BLaER1 (cell line): Measurements from ENCODE around the gene LHPP.

Experiments used
- H3K27ac ChIP-seq: shearing (Covaris generic); formaldehyde crosslinking; 2 replicates; pipeline ENCODE4 v1.8.1; 2022
- H3K27me3 ChIP-seq: shearing (Covaris generic); formaldehyde crosslinking; 2 replicates; pipeline ENCODE4 v1.8.1; 2022
- H3K36me3 ChIP-seq: shearing (Covaris generic); formaldehyde crosslinking; 2 replicates; pipeline ENCODE4 v1.8.1; 2022
- H3K4me1 ChIP-seq: shearing (Covaris generic); formaldehyde crosslinking; 2 replicates; pipeline ENCODE4 v1.8.1; 2022
- H3K4me2 ChIP-seq: shearing (Covaris generic); formaldehyde crosslinking; 2 replicates; pipeline ENCODE4 v1.8.1; 2022
- H3K4me3 ChIP-seq: shearing (Covaris generic); formaldehyde crosslinking; 2 replicates; pipeline ENCODE4 v1.8.1; 2022
- H3K9ac ChIP-seq: shearing (Covaris generic); formaldehyde crosslinking; 2 replicates; pipeline ENCODE4 v1.8.1; 2022
- H3K9me3 ChIP-seq: shearing (Covaris generic); formaldehyde crosslinking; 2 replicates; pipeline ENCODE4 v1.8.1; 2022
- H4K20me1 ChIP-seq: shearing (Covaris generic); formaldehyde crosslinking; 2 replicates; pipeline ENCODE4 v1.8.1; 2022
- Cebpa-rat ChIP-seq: shearing (Covaris generic); IDR thresholded peaks from 2 replicates; pipeline ENCODE4 v1.8.1; 2022

Gene LHPP

DNA sequence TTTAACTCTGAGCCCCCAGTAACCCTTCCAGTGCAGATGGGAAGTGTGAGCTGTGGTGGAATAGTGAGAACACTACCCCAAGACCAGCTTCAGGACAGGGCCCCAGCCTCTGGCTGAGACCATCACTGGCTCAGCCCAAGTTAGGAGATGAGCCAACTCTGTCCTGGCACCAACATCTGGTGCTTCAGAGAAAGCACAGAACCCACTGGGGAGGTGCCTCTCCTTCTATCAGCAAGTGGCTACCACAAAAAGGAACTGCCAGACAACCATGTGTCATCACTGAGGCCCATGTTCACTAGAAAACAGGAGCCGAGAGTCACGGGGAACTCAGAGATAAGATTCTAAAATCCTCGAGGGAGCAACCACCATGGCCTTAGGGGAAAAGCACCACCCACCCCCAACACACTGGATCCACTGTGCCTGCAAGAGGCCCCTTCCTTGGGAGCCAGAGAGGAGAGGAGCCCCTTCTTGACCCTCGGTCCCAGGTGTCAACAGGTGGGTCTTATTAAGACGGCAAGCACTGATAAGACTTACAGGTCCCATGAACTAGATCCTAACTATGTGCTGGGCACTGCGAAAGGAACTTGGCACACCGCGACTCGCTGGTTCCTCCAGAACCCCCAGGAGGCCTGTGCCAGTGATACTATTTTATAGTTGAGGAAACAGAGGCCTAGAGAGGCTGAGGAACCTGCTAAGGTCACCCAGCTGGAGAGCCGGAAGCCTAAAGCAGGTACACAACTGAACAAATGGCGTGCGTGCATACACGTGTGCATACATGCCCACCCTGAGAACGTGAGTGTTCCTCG, 179.9 kb downstream of the LHPP start:
- peak overlapping the region; percentile 80 for H3K27ac ChIP-seq
- H3K4me1 ChIP-seq: peaks cover 100% of the 10 kb centered on the region
- peak overlapping the region; percentile 68 for H3K9ac ChIP-seq
- peak overlapping the region; percentile 33; the same call in 1 of the 2 replicates for H3K4me3 ChIP-seq
- H3K27me3 ChIP-seq: no peaks in the 10 kb centered on the region
- H3K36me3 ChIP-seq: peaks cover 28% of the 10 kb centered on the region
- TF ChIP-seq Cebpa-rat: 0 out of 2 replicates have a peak, but pooled peaks have one; percentile 21
- peaks cover 100% of the 10 kb centered on the region for H4K20me1 ChIP-seq
- H3K9me3 ChIP-seq: no peaks in the 10 kb centered on the region
- peak overlapping the region; percentile 99 for H3K4me2 ChIP-seq

DNA sequence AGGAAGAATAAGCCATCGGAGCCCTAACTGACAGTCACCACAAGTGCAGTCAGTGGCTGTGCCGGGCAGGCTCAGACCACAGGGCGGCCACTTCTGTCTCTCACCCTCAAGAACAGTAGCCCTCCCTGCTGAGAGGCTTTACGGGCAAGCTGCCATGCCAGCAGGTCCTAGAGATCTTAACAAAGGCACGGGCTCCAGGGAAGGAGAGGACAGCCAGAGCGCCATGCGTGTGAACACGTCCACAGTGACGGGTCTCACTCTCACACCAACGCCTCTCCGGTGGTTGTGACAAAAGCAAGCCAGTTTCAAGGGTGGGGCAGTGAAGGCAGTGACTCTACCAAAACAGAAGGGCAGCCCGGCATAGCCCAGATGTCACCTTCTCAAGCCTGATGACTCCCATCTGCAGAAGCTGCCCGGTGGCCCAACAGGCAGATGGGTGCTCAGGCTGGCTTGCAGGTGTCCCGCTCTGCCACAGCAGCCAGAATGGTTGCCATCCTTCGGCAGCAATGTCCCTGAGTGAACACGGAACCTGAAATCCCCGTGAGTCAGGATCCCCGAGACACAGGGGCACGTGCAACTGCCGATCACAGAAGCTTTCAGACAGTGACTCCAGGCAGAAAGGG, 180.6 kb downstream of the LHPP start:
- H3K36me3 ChIP-seq: peaks cover 28% of the 10 kb centered on the region
- H3K4me1 ChIP-seq: peaks cover 100% of the 10 kb centered on the region
- H3K9me3 ChIP-seq: no peaks in the 10 kb centered on the region
- H3K27ac ChIP-seq: peak overlapping the region; percentile 80
- H3K4me3 ChIP-seq: 0 out of 2 replicates have a peak overlapping the region, but pooled peaks have one; percentile 9
- peak overlapping the region; percentile 99 for H3K4me2 ChIP-seq
- H3K9ac ChIP-seq: peak overlapping the region; percentile 58
- H3K27me3 ChIP-seq: no peaks in the 10 kb centered on the region
- peaks cover 100% of the 10 kb centered on the region for H4K20me1 ChIP-seq
- TF ChIP-seq Cebpa-rat: no peak

DNA sequence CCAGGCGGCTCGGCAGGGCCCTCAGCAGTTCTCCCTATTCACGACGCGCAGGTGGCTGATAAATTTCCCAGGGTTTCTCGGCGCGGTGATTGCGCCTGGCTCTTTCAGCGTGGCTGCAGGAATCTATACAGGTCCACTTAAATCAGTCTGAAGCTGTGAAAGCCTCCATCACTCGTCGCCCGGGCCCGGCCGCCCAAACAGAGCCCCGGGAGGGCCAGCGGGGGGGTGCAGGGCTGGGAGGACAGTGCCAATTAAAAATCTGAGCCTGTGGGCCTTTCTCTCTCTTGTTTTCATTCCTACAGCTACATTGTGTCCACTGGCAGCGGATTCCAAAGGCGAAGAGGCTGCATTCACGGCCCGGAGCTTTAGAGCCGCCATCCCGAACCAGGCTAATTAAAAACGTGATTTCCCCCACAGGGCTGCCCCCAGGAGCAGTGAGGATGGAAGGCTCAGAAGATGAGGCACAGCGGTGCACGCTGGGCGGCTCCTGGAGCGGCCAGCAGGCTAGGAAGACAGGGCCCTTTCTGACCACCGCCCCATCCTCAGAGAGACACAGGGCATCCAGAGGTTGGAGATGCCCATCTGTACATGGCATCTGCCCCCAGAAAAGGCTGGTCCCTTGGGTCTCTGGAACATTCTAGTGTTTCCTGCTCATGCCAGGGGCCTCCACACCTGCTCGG, 181.8 kb downstream of the LHPP start:
- Histone ChIP-seq H3K27ac (peak overlapping the region; percentile 80; the same call in 1 of the 2 replicates), H3K4me3 (no peak overlapping the region), H3K36me3 (peaks cover 26% of the 10 kb centered on the region), H3K9me3 (no peaks in the 10 kb centered on the region), H3K9ac (peak overlapping the region; percentile 2), H3K4me2 (peak overlapping the region; percentile 99), H4K20me1 (peaks cover 100% of the 10 kb centered on the region), H3K27me3 (no peaks in the 10 kb centered on the region), H3K4me1 (peaks cover 100% of the 10 kb centered on the region)
- TF ChIP-seq Cebpa-rat: no peak

DNA sequence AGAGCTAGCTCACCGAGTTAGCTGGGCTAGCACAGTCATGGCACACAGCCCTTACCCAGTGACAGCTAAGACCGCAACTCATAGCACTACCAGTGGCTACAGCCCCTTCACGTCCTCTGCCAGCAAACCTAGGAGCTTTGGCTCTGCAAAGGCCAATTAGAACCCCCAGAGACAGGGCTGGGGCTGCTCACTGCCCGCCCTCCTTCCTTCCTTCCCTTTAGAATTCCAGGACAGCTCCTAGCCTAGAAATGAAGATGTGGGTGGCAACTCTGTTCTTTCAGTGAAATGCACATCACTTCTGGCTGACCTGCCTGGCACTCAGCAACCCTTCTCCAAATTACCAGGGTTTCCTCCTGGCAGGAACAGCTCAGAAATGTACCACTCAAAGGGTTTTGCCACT, 182.6 kb downstream of the LHPP start:
- H3K27me3 ChIP-seq: no peaks in the 10 kb centered on the region
- peaks cover 100% of the 10 kb centered on the region for H4K20me1 ChIP-seq
- H3K4me2 ChIP-seq: peak overlapping the region; percentile 99
- peaks cover 18% of the 10 kb centered on the region for H3K36me3 ChIP-seq
- H3K4me3 ChIP-seq: no peak overlapping the region
- TF ChIP-seq Cebpa-rat: no peak
- H3K4me1 ChIP-seq: peaks cover 100% of the 10 kb centered on the region
- H3K9ac ChIP-seq: no peak overlapping the region
- peak overlapping the region; percentile 80; the same call in 1 of the 2 replicates for H3K27ac ChIP-seq
- no peaks in the 10 kb centered on the region for H3K9me3 ChIP-seq

DNA sequence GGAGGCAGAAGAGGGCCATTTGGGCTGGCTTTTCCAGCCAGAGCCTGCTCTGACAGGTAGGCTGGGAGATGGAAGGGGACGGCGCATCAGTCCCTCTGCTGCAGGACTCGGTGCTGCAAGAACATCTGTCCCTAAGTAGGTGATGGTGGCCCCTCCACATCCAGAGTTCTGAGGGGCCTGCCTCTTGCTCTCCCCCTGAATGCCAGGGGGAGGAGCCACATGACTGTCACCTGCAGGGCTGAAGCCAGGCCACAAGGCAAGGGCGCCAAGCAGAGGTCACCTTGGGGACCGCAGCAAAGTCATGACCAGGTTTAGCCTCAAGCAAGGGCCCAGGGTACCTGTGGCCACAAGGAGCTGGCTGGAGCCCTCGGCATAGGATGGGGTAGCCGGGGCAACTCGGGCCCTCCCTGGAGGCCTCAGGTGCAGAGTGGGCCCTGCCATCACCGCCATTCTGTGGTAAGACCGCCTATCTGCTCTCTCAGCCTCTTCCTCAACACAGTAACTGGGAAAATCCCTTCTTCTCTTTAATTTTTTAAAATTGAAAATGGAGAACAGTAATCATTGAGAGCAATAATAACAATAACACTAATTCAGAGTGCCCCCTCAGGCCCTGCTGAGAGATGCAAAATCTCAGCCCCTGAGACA, 183.3 kb downstream of the LHPP start:
- Histone ChIP-seq H3K27me3 (no peaks in the 10 kb centered on the region), H3K4me2 (peak overlapping the region; percentile 99), H3K9ac (no peak overlapping the region), H3K4me1 (peaks cover 100% of the 10 kb centered on the region), H3K4me3 (no peak overlapping the region), H3K36me3 (peaks cover 15% of the 10 kb centered on the region), H4K20me1 (peaks cover 100% of the 10 kb centered on the region), H3K9me3 (no peaks in the 10 kb centered on the region), H3K27ac (peak overlapping the region; percentile 22; the same call in 1 of the 2 replicates)
- TF ChIP-seq Cebpa-rat: no peak

DNA sequence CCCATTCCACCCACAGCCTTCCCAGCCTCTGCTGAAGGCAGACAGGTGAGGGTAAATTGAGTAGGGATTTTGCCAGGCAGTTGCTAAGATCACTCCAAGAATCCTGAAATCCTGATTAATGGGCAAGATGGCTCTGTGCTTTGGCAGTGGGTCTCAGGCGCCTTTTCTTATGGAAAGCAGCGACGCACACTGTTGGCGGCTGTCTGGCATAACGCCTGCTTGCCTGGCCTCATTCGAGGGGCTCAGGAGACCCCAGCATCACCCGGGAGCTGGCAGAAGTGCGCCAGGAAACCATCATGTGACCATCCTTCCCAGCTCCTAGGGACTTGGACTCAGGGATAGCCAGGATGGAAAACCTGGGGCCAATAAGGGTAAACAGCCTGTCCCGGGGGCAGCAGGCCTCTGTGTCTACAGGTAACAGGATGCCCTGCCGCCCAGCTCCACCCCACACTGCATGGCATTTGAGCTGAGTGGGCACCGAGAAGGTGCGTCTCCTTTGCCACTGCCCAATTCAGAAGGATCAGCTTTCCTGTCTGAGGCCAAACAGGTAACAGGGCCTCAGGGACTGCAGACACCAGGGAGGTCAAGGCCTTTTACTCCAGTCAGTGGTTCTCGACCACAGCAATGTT, 184.0 kb downstream of the LHPP start:
- Histone ChIP-seq H3K9me3 (no peaks in the 10 kb centered on the region), H4K20me1 (peaks cover 100% of the 10 kb centered on the region), H3K4me1 (peaks cover 100% of the 10 kb centered on the region), H3K36me3 (peaks cover 17% of the 10 kb centered on the region; the same call in 1 of the 2 replicates), H3K9ac (no peak overlapping the region), H3K27ac (no peak overlapping the region; the same call in 1 of the 2 replicates), H3K4me2 (peak overlapping the region; percentile 99), H3K4me3 (no peak overlapping the region), H3K27me3 (no peaks in the 10 kb centered on the region)
- TF ChIP-seq Cebpa-rat: no peak

DNA sequence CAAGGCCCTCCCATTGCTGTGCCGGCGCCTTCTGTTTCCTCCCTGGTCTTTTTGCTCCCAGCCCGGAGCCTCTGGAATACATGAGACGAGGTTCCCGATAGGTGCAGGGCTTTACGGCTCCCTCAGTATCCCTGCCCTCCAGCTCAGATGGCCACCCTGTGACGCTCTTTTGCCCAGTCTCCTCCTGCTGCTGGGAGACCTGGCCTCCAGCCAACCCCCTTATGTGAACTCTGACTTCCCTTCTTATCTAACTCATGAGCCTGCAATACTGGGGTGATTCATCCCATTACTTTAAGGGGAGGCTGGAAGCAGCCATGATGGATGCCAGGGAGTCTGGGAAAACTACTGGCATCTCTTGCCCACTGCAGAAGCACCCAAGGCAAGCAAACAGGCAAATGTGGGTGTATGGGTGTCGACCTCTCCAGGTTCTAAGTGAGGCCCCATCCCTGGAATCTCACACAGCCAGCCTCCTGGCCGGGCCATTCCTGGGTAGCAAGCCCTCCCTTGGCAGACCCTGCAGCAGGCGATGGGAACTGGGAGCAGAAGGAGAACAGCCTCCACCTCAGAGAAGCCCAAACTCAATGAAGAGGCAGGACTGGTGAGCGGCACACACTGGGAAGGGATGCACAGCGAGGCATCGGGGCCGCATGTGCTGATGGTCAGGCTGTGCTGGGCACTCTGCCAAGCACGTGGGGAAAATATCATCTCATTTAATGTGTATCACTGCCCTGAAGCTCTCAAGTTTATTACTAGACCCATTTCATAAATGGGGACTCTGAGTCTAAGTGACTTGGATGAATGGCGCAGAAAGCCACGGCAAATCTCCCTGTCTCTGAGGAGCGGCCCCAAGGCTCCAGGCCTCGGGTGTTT, 185.1 kb downstream of the LHPP start:
- no peaks in the 10 kb centered on the region for H3K27me3 ChIP-seq
- no peak overlapping the region for H3K9ac ChIP-seq
- peaks cover 17% of the 10 kb centered on the region; the same call in 1 of the 2 replicates for H3K36me3 ChIP-seq
- H3K27ac ChIP-seq: peak overlapping the region; percentile 72
- H3K4me1 ChIP-seq: peaks cover 100% of the 10 kb centered on the region
- H3K4me2 ChIP-seq: peak overlapping the region; percentile 99
- no peaks in the 10 kb centered on the region for H3K9me3 ChIP-seq
- no peak overlapping the region for H3K4me3 ChIP-seq
- TF ChIP-seq Cebpa-rat: no peak
- H4K20me1 ChIP-seq: peaks cover 100% of the 10 kb centered on the region

DNA sequence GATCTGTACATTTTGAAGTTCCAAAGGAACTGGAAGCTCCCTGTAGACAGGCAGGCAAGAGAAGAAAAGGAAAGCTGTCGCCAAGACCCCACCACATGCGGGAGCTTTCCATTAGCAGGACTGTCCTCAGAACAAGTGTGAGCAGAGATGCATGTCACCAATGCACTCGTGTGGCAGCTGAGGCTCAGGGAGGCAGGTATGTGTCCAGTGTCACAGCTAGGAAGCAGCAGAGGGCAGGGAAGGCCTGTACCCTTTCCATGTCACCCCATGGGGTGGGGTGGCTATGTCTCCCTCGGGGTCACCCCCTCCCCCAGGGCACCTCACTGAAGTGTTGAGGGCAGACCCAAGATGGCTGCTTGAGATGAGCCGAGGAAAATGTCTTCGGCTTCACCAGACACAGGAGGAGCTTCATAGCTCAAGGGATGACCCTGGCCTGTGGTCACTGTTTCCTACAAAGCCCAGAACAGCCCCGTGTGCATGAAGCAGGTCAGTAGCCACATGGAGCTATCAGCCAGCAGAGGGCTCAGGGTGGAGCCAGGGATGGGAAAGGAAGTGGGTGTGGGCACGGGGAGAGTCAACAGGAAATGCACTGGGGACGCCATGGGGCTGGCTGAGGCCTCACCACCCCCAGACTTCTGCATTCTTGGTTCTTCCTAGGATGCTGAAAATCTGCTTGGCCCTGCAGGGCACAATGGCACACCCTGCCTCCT, 186.0 kb downstream of the LHPP start:
- Histone ChIP-seq H3K4me1 (peaks cover 100% of the 10 kb centered on the region), H3K27ac (peak overlapping the region; percentile 72), H3K9ac (no peak overlapping the region), H3K36me3 (peaks cover 17% of the 10 kb centered on the region; the same call in 1 of the 2 replicates), H3K27me3 (no peaks in the 10 kb centered on the region), H3K4me3 (peak overlapping the region; percentile 46), H3K4me2 (peak overlapping the region; percentile 99), H3K9me3 (no peaks in the 10 kb centered on the region), H4K20me1 (peaks cover 100% of the 10 kb centered on the region)
- TF ChIP-seq Cebpa-rat: no peak
